Neural cell (in vitro differentiated cells): ENCODE measurements around the gene ABCF3. TPM values are rescaled to one million over a fixed set of nuclear protein-coding genes. Genes with fewer than 3 reads are reported as not detected.

ENCODE experiments used
- H2AFZ ChIP-seq: fragments of 200-600, 300-800 bp; sonication (generic), shearing (Covaris generic); 2 replicates; pipeline ENCODE4 v1.6.0; 2014; ENCODE audit warnings: low read depth, mild to moderate bottlenecking, antibody characterized with exemption, low read length, moderate library complexity
- H3F3A ChIP-seq: fragments of 200-600 bp; shearing (Covaris generic); 2 replicates; pipeline ENCODE4 v1.6.1; 2016; ENCODE audit warnings: mild to moderate bottlenecking, moderate library complexity, mixed read lengths, antibody characterized with exemption, low read length; ENCODE audit not compliant: insufficient read depth, poor library complexity, severe bottlenecking
- H3K27ac ChIP-seq: fragments of 200-600, 300-800 bp; sonication (generic), shearing (Covaris generic); 2 replicates; pipeline ENCODE4 v1.5.1; 2014; ENCODE audit warnings: mild to moderate bottlenecking, low read length, moderate library complexity
- H3K27me3 ChIP-seq: fragments of 300-800, 200-600 bp; sonication (generic), shearing (Covaris generic); 2 replicates; pipeline ENCODE4 v1.6.0; 2014; ENCODE audit warnings: mild to moderate bottlenecking, low read depth, low read length, moderate library complexity; ENCODE audit not compliant: insufficient read depth
- H3K36me3 ChIP-seq: fragments of 300-800, 200-600 bp; sonication (generic), shearing (Covaris generic); 2 replicates; pipeline ENCODE4 v1.5.1; 2014; ENCODE audit warnings: mild to moderate bottlenecking, antibody characterized with exemption, low read length, moderate library complexity; ENCODE audit not compliant: insufficient read depth
- H3K4me2 ChIP-seq: fragments of 300-800, 200-600 bp; sonication (generic), shearing (Covaris generic); 2 replicates; pipeline ENCODE4 v1.6.0; 2014; ENCODE audit warnings: mild to moderate bottlenecking, low read length
- H3K4me3 ChIP-seq: fragments of 300-800, 200-600 bp; sonication (generic), shearing (Covaris generic); 2 replicates; pipeline ENCODE4 v1.5.1; 2014; ENCODE audit warnings: mild to moderate bottlenecking, low read length, moderate library complexity
- H3K79me2 ChIP-seq: fragments of 200-600 bp; shearing (Covaris generic); replicated peaks from 2 replicates; pipeline ENCODE4 v1.6.0; 2014; ENCODE audit warnings: mild to moderate bottlenecking, low read length, moderate library complexity; ENCODE audit not compliant: insufficient read depth
- H3K9ac ChIP-seq: fragments of 300-800, 200-600 bp; sonication (generic), shearing (Covaris generic); 2 replicates; pipeline ENCODE4 v1.6.1; 2016; ENCODE audit warnings: mild to moderate bottlenecking, low read length, mixed read lengths
- H3K9me2 ChIP-seq: fragments of 200-600 bp; shearing (Covaris generic); 2 replicates; pipeline ENCODE4 v1.6.1; 2016; ENCODE audit warnings: mild to moderate bottlenecking, low read length, mixed read lengths; ENCODE audit not compliant: insufficient read depth
- H3K9me3 ChIP-seq: fragments of 200-600, 300-800 bp; sonication (generic), shearing (Covaris generic); 2 replicates; pipeline ENCODE4 v1.6.1; 2016; ENCODE audit warnings: mild to moderate bottlenecking, mixed run types, low read length, moderate library complexity, mixed read lengths
- H4K20me1 ChIP-seq: fragments of 200-600 bp; shearing (Covaris generic); 2 replicates; pipeline ENCODE4 v1.6.1; 2016; ENCODE audit warnings: mild to moderate bottlenecking, mixed run types; ENCODE audit not compliant: insufficient read depth
- EP300 ChIP-seq: fragments of 450-650 bp; conservative IDR thresholded peaks from 2 replicates; pipeline ENCODE4 v1.6.1; 2014; ENCODE audit warnings: antibody characterized with exemption, mild to moderate bottlenecking, moderate library complexity; ENCODE audit not compliant: poor library complexity, severe bottlenecking
- EZH2 ChIP-seq: fragments of 200-600, 300-800 bp; shearing (Covaris generic), sonication (generic); IDR thresholded peaks from 2 replicates; pipeline ENCODE4 v1.6.1; 2014; ENCODE audit warnings: antibody characterized with exemption, low read length, borderline replicate concordance, mild to moderate bottlenecking; ENCODE audit not compliant: insufficient read depth, poor library complexity, severe bottlenecking
- MXI1 ChIP-seq: fragments of 450-650 bp; conservative IDR thresholded peaks from 2 replicates; pipeline ENCODE4 v1.6.1; 2014; ENCODE audit warnings: antibody characterized with exemption, mild to moderate bottlenecking; ENCODE audit not compliant: poor library complexity, severe bottlenecking
- POLR2AphosphoS5 ChIP-seq: IDR thresholded peaks from 2 replicates; pipeline ENCODE4 v1.6.1; 2012
- RAD21 ChIP-seq: fragments of 450-650 bp; conservative IDR thresholded peaks from 2 replicates; pipeline ENCODE4 v1.6.1; 2014; ENCODE audit warnings: antibody characterized with exemption, mild to moderate bottlenecking, moderate library complexity
- SMC3 ChIP-seq: fragments of 450-650 bp; conservative IDR thresholded peaks from 2 replicates; pipeline ENCODE4 v1.6.1; 2014; ENCODE audit warnings: antibody characterized with exemption, mild to moderate bottlenecking, moderate library complexity; ENCODE audit not compliant: poor library complexity
- TAF1 ChIP-seq: IDR thresholded peaks from 2 replicates; pipeline ENCODE4 v1.6.1; 2012; ENCODE audit warnings: low read depth
- polyA minus RNA-seq: library from RNA; depleted of rRNA, polyadenylated mRNA; stranded (reverse); fragments of >200 nt; gene quantifications from 2 replicates; pipeline ENCODE4 v1.2.3, GENCODE V29; 2014
- polyA plus RNA-seq: library from polyadenylated mRNA; depleted of rRNA; stranded (reverse); fragments of >200 nt; gene quantifications from 2 replicates; pipeline ENCODE4 v1.2.3, GENCODE V29; 2014
- TF ChIP-seq, protein P1 (sequence below): IDR thresholded peaks from 2 replicates; pipeline ENCODE4 v1.6.1; 2012; ENCODE audit warnings: borderline replicate concordance
- TF ChIP-seq, protein P2 (sequence below): fragments of 450-650 bp; IDR thresholded peaks from 2 replicates; pipeline ENCODE4 v1.5.1; 2014; ENCODE audit warnings: antibody characterized with exemption, mild to moderate bottlenecking, moderate library complexity; ENCODE audit not compliant: poor library complexity, severe bottlenecking

The ABCF3 gene, protein sequence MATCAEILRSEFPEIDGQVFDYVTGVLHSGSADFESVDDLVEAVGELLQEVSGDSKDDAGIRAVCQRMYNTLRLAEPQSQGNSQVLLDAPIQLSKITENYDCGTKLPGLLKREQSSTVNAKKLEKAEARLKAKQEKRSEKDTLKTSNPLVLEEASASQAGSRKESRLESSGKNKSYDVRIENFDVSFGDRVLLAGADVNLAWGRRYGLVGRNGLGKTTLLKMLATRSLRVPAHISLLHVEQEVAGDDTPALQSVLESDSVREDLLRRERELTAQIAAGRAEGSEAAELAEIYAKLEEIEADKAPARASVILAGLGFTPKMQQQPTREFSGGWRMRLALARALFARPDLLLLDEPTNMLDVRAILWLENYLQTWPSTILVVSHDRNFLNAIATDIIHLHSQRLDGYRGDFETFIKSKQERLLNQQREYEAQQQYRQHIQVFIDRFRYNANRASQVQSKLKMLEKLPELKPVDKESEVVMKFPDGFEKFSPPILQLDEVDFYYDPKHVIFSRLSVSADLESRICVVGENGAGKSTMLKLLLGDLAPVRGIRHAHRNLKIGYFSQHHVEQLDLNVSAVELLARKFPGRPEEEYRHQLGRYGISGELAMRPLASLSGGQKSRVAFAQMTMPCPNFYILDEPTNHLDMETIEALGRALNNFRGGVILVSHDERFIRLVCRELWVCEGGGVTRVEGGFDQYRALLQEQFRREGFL
- polyA plus RNA-seq (40.3 and 52.6 TPM in 2 replicates), polyA minus RNA-seq (58.1 and 75.2 TPM in 2 replicates)

DNA sequence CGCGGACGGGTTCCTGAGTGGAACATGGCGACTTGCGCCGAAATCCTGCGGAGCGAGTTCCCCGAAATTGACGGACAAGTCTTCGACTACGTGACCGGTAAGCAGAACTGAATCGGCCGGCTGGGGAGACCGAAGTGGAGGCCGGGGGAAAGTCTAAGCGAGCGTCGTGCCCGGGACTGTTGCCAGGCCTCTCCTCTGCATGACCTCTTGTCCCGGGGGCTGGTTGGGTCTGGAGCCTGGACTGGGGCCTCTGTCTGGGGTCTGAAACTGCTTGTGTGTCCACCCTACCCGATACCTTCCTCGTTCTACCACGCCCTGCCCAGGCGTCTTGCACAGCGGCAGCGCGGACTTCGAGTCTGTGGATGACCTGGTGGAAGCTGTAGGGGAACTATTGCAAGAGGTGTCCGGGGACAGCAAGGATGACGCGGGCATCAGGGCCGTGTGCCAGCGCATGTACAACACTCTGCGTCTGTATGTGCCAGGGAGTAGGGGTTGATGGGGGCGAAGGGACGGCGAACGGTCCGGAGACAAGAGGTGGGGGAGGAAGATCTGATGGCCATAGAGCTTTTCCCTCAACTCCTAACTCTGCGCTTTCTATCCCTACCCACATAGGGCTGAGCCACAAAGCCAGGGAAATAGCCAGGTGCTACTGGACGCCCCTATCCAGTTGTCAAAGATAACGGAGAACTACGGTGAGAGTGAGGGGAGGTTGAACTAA, at the start of gene ABCF3:
Gene ABCF3, plus strand, starts transcription at position 16 of the 718 bp plus-strand sequence. Its CDS starts 9 bp downstream, at position 25.
- no peaks in the 10 kb centered on the region for H3F3A ChIP-seq
- peak within 1 kb of the TSS; percentile 81 for H3K9ac ChIP-seq
- no peaks in the 10 kb centered on the region for H3K9me3 ChIP-seq
- H3K9me2 ChIP-seq: no peaks in the 10 kb centered on the region
- H3K79me2 ChIP-seq: peaks cover 20% of the 10 kb centered on the region
- H2AFZ ChIP-seq: no peak within 1 kb of the TSS
- peak within 1 kb of the TSS; percentile 68 for H3K4me2 ChIP-seq
- no peaks in the 10 kb centered on the region for H4K20me1 ChIP-seq
- no peaks in the 10 kb centered on the region for H3K27me3 ChIP-seq
- H3K4me3 ChIP-seq: peak within 1 kb of the TSS; percentile 88
- TF ChIP-seq RAD21: no peak
- TF ChIP-seq TAF1: no peak
- TF ChIP-seq EP300: no peak
- TF ChIP-seq, protein P1, sequence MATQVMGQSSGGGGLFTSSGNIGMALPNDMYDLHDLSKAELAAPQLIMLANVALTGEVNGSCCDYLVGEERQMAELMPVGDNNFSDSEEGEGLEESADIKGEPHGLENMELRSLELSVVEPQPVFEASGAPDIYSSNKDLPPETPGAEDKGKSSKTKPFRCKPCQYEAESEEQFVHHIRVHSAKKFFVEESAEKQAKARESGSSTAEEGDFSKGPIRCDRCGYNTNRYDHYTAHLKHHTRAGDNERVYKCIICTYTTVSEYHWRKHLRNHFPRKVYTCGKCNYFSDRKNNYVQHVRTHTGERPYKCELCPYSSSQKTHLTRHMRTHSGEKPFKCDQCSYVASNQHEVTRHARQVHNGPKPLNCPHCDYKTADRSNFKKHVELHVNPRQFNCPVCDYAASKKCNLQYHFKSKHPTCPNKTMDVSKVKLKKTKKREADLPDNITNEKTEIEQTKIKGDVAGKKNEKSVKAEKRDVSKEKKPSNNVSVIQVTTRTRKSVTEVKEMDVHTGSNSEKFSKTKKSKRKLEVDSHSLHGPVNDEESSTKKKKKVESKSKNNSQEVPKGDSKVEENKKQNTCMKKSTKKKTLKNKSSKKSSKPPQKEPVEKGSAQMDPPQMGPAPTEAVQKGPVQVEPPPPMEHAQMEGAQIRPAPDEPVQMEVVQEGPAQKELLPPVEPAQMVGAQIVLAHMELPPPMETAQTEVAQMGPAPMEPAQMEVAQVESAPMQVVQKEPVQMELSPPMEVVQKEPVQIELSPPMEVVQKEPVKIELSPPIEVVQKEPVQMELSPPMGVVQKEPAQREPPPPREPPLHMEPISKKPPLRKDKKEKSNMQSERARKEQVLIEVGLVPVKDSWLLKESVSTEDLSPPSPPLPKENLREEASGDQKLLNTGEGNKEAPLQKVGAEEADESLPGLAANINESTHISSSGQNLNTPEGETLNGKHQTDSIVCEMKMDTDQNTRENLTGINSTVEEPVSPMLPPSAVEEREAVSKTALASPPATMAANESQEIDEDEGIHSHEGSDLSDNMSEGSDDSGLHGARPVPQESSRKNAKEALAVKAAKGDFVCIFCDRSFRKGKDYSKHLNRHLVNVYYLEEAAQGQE: no peak
- peak; percentile 84 for TF ChIP-seq POLR2AphosphoS5
- H3K36me3 ChIP-seq: no peaks in the 10 kb centered on the region
- H3K27ac ChIP-seq: peak within 1 kb of the TSS; percentile 61

DNA sequence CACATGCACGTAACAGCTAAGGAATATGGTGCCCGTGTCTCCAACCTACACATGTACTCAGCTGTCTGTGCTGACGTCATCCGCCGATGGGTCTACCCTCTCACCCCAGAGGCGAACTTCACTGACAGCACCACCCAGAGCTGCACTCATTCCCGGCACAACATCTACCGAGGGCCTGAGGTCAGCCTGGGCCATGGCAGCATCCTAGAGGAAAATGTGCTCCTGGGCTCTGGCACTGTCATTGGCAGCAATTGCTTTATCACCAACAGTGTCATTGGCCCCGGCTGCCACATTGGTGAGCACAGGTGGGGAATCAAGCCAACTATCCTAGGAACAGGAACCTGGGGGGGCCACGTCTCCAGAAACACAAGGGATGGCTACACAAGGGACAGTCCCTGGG, 45.6 kb upstream of the ABCF3 start:
- no peaks in the 10 kb centered on the region for H3K27me3 ChIP-seq
- no peaks in the 10 kb centered on the region for H3K9me2 ChIP-seq
- no peak overlapping the region for H3K4me2 ChIP-seq
- TF ChIP-seq MXI1 (no peak), SMC3 (no peak), TAF1 (no peak), EZH2 (no peak), RAD21 (no peak), POLR2AphosphoS5 (no peak)
- TF ChIP-seq, protein P2, sequence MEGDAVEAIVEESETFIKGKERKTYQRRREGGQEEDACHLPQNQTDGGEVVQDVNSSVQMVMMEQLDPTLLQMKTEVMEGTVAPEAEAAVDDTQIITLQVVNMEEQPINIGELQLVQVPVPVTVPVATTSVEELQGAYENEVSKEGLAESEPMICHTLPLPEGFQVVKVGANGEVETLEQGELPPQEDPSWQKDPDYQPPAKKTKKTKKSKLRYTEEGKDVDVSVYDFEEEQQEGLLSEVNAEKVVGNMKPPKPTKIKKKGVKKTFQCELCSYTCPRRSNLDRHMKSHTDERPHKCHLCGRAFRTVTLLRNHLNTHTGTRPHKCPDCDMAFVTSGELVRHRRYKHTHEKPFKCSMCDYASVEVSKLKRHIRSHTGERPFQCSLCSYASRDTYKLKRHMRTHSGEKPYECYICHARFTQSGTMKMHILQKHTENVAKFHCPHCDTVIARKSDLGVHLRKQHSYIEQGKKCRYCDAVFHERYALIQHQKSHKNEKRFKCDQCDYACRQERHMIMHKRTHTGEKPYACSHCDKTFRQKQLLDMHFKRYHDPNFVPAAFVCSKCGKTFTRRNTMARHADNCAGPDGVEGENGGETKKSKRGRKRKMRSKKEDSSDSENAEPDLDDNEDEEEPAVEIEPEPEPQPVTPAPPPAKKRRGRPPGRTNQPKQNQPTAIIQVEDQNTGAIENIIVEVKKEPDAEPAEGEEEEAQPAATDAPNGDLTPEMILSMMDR: no peak
- TF ChIP-seq, protein P1: no peak
- H3K4me3 ChIP-seq: no peak overlapping the region
- peaks cover 24% of the 10 kb centered on the region for H3K79me2 ChIP-seq
- H3K9ac ChIP-seq: no peak overlapping the region
- H2AFZ ChIP-seq: no peak overlapping the region
- no peaks in the 10 kb centered on the region for H3K9me3 ChIP-seq
- H3F3A ChIP-seq: no peaks in the 10 kb centered on the region
- H3K36me3 ChIP-seq: no peaks in the 10 kb centered on the region
- no peak overlapping the region for H3K27ac ChIP-seq
- H4K20me1 ChIP-seq: no peaks in the 10 kb centered on the region
